GM18508 (cell line): ENCODE data around the gene CALU.

ENCODE experiments used
- ATAC-seq: cut with Tn5 transposase; IDR thresholded peaks from one replicate; pipeline ENCODE4 v1.9.1; 2021; ENCODE audit warnings: moderate number of reproducible peaks; ENCODE audit not compliant: insufficient read depth, unreplicated experiment

The CALU gene

DNA sequence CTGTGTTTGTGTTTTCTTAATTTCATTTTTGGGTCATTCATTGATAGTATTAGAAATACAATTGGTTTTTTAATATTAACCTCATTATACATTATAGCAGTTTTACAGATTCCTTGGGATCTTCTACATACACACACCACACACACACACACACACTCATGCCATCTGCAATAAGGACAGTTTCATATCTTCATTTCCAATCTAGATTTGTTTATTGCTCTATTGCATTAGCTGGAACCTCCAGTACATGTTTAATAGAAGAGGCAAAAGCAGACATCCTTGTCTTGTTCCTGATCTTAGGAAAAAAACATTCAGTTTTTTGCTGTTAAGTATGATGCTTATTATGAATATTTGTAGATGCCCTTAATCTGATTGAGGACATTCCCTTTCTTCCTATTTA, 17.8 kb upstream of the CALU start:
- no peak for ATAC-seq

GRCh38 chr7:128724743-128725142, 14.4 kb upstream of the CALU start:
- ATAC-seq: no peak

DNA sequence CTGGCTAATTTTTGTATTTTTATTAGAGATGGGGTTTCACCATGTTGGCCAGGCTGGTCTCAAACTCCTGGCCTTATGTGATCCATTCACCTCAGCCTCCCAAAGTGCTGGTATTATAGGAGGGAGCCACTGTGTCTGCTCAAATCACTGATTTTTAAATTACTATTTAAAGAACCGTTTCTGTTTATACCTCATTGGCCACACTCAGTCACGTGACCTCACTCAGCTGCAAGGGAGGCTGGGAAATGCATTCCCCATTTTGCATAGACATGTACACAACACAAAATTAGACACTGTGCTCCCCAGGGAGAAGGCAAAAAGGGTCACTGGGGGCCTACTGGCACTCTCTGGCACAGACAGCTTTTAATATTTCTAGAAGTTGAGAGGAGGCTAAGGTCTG, 13.6 kb upstream of the CALU start:
- no peak for ATAC-seq

DNA sequence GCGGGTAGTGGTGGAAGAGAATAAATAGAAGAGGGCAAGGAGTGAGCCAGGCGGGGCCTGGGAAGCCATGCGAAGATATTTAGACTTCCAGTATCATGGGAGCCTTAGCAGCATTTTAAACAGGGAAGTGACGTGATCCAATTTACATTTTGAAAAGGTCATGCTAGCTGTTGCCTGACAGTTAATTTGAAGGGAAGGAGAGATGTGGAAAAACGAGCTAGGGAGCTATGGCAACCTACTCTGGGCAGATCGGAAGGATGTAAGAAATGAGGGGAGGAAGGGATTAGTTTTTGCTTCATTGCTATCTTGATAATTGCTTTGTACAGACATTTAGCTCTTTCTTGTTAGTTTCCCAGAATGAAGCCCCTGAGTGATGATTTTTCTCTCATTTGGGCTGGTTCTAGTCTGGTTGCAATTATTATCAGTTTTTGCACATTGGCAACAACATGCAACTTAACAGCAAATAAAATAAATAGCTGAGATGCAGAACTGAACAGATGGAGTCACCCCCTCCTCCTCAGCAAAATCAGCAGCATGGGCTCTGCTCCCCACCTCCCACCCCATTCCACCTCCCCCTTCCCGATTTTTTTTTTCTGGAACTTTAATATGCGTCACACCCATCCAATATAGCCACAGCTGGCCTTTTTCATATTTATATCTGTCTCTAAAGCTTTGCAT, 13.0 kb upstream of the CALU start:
- ATAC-seq: no peak

GRCh38 chr7:128726737-128727072, 12.5 kb upstream of the CALU start:
- ATAC-seq: no peak

- ATAC-seq: no peak
Measured at GRCh38 chr7:128727239-128727638, 11.9 kb upstream of the CALU start.

- no peak for ATAC-seq
Measured at GRCh38 chr7:128728598-128728997, 10.6 kb upstream of the CALU start.

DNA sequence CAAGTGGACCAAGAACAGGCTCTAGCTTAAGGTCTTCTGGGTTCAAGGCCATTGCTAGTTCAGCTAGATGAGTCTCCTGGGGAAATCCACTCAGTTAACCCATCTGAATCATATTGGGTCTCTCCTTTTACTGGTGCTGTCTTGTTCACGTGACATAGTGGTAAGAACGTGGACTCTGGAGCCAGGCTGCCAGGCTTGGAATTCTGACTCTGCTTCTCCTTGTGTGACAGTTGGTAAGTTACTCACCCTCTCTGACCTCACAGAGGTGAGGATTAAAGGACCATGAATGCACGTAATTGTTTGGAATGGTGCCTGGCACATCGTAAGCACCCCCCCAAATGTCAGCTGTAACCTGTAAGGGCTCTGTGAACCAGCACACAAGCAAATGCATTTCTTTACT, 9.7 kb upstream of the CALU start:
- ATAC-seq: no peak

DNA sequence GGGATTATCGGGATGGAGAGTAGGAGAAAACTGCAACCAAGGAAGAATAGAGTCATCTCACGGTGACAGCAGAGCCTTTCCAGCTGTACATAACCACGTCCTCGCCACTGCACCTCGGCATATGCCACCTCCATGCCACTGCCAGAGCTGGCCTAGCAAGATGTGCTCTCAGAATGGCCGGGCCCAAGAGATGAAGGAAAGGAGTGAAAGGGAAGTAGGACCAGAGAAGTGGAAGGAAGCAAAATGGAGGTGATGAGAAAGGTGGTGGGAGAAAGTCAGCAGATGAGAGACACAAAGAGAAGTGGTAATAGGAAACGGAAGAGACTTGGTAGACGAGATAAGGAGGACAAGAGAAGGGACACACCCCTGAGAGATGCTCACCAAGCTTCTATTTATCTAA, 8.0 kb upstream of the CALU start:
- ATAC-seq: no peak

GRCh38 chr7:128732521-128733277, 6.5 kb upstream of the CALU start:
- no peak for ATAC-seq

GRCh38 chr7:128733278-128733645, 5.9 kb upstream of the CALU start:
- no peak for ATAC-seq

GRCh38 chr7:128734890-128735289, 4.3 kb upstream of the CALU start:
- ATAC-seq: no peak

- no peak for ATAC-seq
Measured at GRCh38 chr7:128735436-128735835, 3.7 kb upstream of the CALU start.

DNA sequence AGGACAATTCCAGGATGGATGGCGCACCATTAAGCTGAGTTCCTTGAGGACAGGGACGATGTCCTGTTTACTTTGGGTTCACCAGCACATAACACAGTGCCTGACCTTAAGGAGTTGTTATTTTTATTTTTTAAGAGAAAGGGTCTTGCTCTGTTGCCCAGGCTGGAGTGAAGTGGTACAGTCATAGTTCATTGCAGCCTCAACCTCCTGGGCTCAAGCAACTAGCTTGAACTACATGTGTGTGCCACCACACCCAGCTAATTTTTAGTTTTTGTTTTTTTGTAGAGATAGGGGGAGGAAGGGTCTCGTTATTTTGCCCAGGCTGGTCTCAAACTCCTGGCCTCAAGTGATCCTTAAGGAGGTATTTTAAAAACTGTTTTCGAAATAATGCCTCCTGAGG, 1.7 kb upstream of the CALU start:
- no peak for ATAC-seq

- ATAC-seq: no peak
Measured at GRCh38 chr7:128737867-128738385, 1.2 kb upstream of the CALU start.

DNA sequence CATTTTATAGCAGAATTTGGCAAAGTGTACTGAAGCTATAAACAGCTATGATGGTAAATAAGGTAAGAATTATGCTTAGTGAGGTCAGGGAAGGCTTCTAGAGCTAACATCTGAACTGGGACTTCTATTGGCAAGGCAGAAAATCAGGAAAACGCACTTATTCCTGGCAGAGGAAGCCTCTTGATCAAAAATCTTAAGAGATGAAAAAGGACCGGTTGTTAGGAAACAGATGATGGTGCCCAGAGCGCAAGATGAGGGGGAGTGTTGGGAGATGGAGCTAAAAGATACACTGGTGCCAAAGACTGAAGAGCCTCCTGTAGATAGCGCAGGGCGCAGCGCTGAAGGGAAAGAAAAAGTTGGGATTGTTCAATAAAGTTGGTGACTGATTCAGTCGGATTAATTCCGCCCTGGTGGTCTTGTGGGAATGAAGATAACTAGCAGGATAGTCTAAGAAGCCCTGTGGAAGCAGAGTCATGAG, 550 bp upstream of the CALU start:
- no peak for ATAC-seq

- ATAC-seq: no peak
Measured at GRCh38 chr7:128739990-128740682, 977 bp downstream of the CALU start.

GRCh38 chr7:128740996-128741395, 1.8 kb downstream of the CALU start:
- ATAC-seq: no peak

GRCh38 chr7:128741491-128741890, 2.3 kb downstream of the CALU start:
- no peak for ATAC-seq

DNA sequence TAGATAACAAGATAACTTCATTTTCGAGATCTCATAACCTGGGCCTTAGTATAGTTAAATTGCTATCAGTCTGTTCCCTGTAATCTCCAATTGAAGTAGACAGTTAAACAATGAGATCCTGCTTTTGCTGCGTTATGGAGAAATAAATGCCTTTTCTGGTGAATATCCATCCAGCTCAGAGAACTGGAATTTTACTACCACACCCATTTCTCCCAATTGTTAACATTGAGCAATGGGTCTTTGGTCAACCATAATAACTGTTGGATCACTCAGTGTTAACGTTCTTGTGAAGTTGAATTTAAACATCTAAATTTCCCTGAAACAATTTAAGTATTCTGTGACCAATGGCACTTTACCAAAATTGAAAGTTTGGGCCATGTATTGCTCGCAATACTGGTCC, 3.0 kb downstream of the CALU start:
- no peak for ATAC-seq

DNA sequence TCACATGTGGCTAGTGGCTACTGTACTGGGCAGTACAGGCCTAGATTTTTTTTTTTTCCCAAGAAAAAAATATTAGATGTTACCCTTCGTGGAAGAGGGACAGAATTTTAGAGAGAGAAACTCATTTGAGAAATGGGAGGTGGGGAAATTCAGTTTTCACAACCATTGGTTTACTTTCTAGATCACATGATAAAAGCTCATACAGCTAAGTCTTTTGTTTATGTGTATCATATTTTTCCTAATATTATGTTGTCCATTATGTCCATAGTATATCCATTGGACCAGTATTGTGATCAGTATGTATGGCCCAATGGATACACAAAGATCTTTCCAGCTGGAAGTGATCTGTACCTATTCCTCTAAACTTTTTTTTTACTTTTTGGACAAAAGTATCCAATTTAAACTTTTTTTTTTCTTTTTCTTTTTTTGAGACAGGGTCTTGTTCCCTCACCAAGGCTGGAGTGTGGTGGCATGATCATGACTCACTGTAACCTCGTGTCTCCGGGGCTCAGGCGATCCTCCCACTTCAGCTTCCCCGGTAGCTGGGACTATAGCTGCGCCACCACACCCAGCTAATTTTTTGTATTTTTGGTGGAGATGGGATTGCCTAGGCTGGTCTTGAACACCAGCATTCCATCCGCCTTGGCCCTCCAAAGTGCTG, 4.1 kb downstream of the CALU start:
- ATAC-seq: no peak
